T-helper 2 cell treated with Interferon-gamma antibody and Interleukin-4, amounts not matched to agents 5 μg/mL and 100 μg/mL, for 36 hours (primary cell): ENCODE measurements around the gene INPP5E.

Source experiments
- DNase-seq: peaks from one replicate; pipeline ENCODE4 v3.0.0; 2021; ENCODE audit warnings: low spot score
- H3K27ac Mint-ChIP-seq: one replicate; pipeline ENCODE4 v1.8.0; 2021; ENCODE audit warnings: mild to moderate bottlenecking, mixed read lengths
- H3K27me3 Mint-ChIP-seq: one replicate; pipeline ENCODE4 v1.8.0; 2021; ENCODE audit warnings: low read depth, mixed read lengths
- H3K36me3 Mint-ChIP-seq: one replicate; pipeline ENCODE4 v1.8.0; 2021; ENCODE audit warnings: low read depth, mixed read lengths
- H3K4me1 Mint-ChIP-seq: one replicate; pipeline ENCODE4 v1.8.0; 2021; ENCODE audit warnings: low read depth, mixed read lengths
- H3K4me3 Mint-ChIP-seq: one replicate; pipeline ENCODE4 v1.8.0; 2022; ENCODE audit warnings: mild to moderate bottlenecking, moderate library complexity, mixed read lengths
- H3K9me3 Mint-ChIP-seq: one replicate; pipeline ENCODE4 v1.8.0; 2021; ENCODE audit warnings: mixed read lengths

Gene INPP5E

DNA sequence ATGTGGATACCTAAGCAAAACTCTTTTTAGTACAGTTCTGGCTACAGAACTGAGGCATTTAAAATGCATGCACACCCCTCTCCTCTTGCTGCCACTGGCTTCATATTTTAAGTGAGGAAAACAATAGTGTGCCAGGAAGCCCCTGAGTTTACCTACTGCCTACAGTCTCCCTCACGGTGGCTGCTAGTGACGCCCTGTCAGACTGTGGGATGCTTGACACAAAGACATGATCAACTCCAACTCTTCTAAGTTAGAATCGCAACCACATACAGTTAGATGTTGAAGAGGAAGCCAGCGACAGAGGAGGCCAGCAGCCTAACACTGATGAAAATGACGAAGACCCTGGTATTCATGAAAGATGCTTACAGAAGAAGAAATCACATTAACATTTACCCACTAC lies 41.9 kb upstream of the INPP5E start:
- H3K9me3 Mint-ChIP-seq: no peaks in the 10 kb centered on the region
- H3K36me3 Mint-ChIP-seq: peaks cover 27% of the 10 kb centered on the region
- H3K4me3 Mint-ChIP-seq: peak overlapping the region; percentile 91
- H3K27ac Mint-ChIP-seq: peak overlapping the region; percentile 94
- peaks cover 20% of the 10 kb centered on the region for H3K4me1 Mint-ChIP-seq
- DNase-seq: no peak
- no peaks in the 10 kb centered on the region for H3K27me3 Mint-ChIP-seq

- Mint-ChIP-seq H3K36me3 (peaks cover 35% of the 10 kb centered on the region), H3K4me1 (peaks cover 12% of the 10 kb centered on the region), H3K4me3 (no peak overlapping the region), H3K27ac (no peak overlapping the region), H3K9me3 (no peaks in the 10 kb centered on the region), H3K27me3 (no peaks in the 10 kb centered on the region)
- no peak for DNase-seq
Measured at GRCh38 chr9:136476369-136477150, 36.9 kb upstream of the INPP5E start.

GRCh38 chr9:136474974-136475865 lies 35.6 kb upstream of the INPP5E start:
- DNase-seq: no peak
- Mint-ChIP-seq H3K4me3 (no peak overlapping the region), H3K27ac (no peak overlapping the region), H3K9me3 (no peaks in the 10 kb centered on the region), H3K27me3 (no peaks in the 10 kb centered on the region), H3K36me3 (peaks cover 37% of the 10 kb centered on the region), H3K4me1 (peaks cover 6% of the 10 kb centered on the region)

GRCh38 chr9:136474021-136474640 lies 34.5 kb upstream of the INPP5E start:
- Mint-ChIP-seq H3K27ac (no peak overlapping the region), H3K36me3 (peaks cover 36% of the 10 kb centered on the region), H3K4me3 (no peak overlapping the region), H3K9me3 (no peaks in the 10 kb centered on the region), H3K27me3 (no peaks in the 10 kb centered on the region), H3K4me1 (peaks cover 3% of the 10 kb centered on the region)
- DNase-seq: no peak

GRCh38 chr9:136473354-136473721 lies 33.7 kb upstream of the INPP5E start:
- no peaks in the 10 kb centered on the region for H3K4me1 Mint-ChIP-seq
- peaks cover 35% of the 10 kb centered on the region for H3K36me3 Mint-ChIP-seq
- H3K4me3 Mint-ChIP-seq: no peak overlapping the region
- H3K27ac Mint-ChIP-seq: no peak overlapping the region
- no peak for DNase-seq
- H3K27me3 Mint-ChIP-seq: no peaks in the 10 kb centered on the region
- H3K9me3 Mint-ChIP-seq: no peaks in the 10 kb centered on the region

- Mint-ChIP-seq H3K4me3 (no peak overlapping the region), H3K27me3 (no peaks in the 10 kb centered on the region)
Measured at GRCh38 chr9:136472640-136473353, 33.2 kb upstream of the INPP5E start.

GRCh38 chr9:136471802-136472487 lies 32.3 kb upstream of the INPP5E start:
- no peak for DNase-seq
- no peaks in the 10 kb centered on the region for H3K4me1 Mint-ChIP-seq
- no peak overlapping the region for H3K4me3 Mint-ChIP-seq
- H3K27ac Mint-ChIP-seq: no peak overlapping the region
- H3K9me3 Mint-ChIP-seq: no peaks in the 10 kb centered on the region
- H3K36me3 Mint-ChIP-seq: peaks cover 29% of the 10 kb centered on the region
- no peaks in the 10 kb centered on the region for H3K27me3 Mint-ChIP-seq

More at GRCh38 chr9:136472640-136473353, 33.2 kb upstream of the INPP5E start:
- DNase-seq: no peak
- Mint-ChIP-seq H3K27ac (no peak overlapping the region), H3K4me1 (no peaks in the 10 kb centered on the region), H3K36me3 (peaks cover 35% of the 10 kb centered on the region), H3K9me3 (no peaks in the 10 kb centered on the region)

GRCh38 chr9:136470792-136471469 lies 31.3 kb upstream of the INPP5E start:
- no peak for DNase-seq
- no peak overlapping the region for H3K4me3 Mint-ChIP-seq
- H3K36me3 Mint-ChIP-seq: peaks cover 33% of the 10 kb centered on the region
- H3K27ac Mint-ChIP-seq: no peak overlapping the region
- no peaks in the 10 kb centered on the region for H3K4me1 Mint-ChIP-seq
- no peaks in the 10 kb centered on the region for H3K9me3 Mint-ChIP-seq
- no peaks in the 10 kb centered on the region for H3K27me3 Mint-ChIP-seq

GRCh38 chr9:136470356-136470755 lies 30.7 kb upstream of the INPP5E start:
- Mint-ChIP-seq H3K27ac (no peak overlapping the region), H3K27me3 (no peaks in the 10 kb centered on the region), H3K9me3 (no peaks in the 10 kb centered on the region), H3K36me3 (peaks cover 34% of the 10 kb centered on the region), H3K4me3 (no peak overlapping the region), H3K4me1 (no peaks in the 10 kb centered on the region)
- no peak for DNase-seq

DNA sequence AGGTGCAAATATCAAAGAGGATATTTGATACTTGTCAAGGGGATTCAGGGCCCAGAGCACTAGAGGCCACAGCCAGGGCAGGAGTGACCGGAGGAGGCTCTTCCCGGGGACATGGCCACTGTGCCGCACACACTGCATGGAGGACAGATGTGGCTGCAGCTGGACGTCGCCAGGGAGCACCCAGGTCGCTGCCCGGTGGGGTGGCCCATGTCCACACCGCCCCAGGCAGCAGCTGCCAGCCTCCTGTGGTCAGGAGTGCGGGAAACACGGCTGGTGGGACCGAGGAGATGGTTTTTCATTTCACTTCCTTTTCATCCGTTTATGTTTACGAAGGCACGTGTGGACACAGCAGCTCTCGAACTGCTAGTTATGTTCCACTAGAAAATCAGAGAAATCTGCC lies 28.1 kb upstream of the INPP5E start:
- no peak for DNase-seq
- no peak overlapping the region for H3K27ac Mint-ChIP-seq
- peaks cover 45% of the 10 kb centered on the region for H3K36me3 Mint-ChIP-seq
- no peak overlapping the region for H3K4me3 Mint-ChIP-seq
- no peaks in the 10 kb centered on the region for H3K27me3 Mint-ChIP-seq
- no peaks in the 10 kb centered on the region for H3K9me3 Mint-ChIP-seq
- no peaks in the 10 kb centered on the region for H3K4me1 Mint-ChIP-seq

DNA sequence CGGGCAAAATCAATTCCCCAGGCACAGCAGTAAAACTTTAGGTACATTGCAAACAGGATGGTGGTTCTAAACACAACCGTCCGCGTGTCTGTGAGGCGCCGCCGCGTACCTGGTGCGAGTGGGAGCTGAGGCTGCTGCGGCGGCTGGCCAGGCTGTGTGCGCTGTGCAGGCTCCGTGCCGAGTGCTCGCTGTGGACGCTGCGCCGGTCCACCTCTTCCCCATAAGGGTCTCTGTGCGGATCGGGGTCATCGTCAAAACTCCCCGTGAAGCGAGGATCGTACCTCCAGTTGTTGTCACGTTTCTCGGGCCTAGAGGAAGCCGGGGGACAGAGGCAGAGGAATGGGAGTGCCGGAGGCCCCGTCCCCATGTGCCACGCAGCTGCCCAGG lies 26.5 kb upstream of the INPP5E start:
- no peak for DNase-seq
- no peaks in the 10 kb centered on the region for H3K9me3 Mint-ChIP-seq
- no peaks in the 10 kb centered on the region for H3K27me3 Mint-ChIP-seq
- no peaks in the 10 kb centered on the region for H3K4me1 Mint-ChIP-seq
- H3K36me3 Mint-ChIP-seq: peaks cover 51% of the 10 kb centered on the region
- no peak overlapping the region for H3K27ac Mint-ChIP-seq
- H3K4me3 Mint-ChIP-seq: no peak overlapping the region

DNA sequence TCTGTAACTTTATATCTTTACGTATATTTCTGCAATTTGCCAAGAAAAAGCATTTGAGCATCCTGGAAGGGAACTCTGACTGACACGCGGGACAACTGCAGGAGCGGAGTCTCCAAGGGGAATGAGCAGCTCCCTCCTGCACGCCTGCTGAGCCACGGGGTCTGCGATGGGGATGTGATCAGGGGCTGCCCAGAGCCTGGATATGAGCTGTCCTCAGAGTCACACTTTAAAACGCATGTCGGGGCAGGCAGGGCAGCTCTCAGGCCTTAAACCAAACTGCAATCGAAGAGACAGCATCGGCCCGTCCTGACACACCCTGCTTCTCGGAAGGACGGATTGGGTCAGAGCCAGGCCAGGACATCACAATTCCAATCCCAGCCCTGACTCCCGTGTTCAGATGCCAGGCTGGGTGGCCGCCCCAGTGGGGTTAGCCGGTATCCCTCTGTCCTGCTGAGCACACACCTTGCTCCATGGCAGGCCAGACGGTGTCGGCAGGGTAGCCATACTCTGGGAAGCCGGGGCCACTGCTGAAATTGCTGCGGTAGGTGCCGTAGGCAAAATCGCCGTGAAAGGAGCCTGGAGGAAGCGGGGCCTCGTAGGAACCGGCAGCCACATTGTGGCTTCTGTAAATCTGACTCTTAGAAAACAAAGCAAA lies 26.0 kb upstream of the INPP5E start:
- no peak overlapping the region for H3K4me3 Mint-ChIP-seq
- H3K4me1 Mint-ChIP-seq: no peaks in the 10 kb centered on the region
- H3K9me3 Mint-ChIP-seq: no peaks in the 10 kb centered on the region
- H3K27ac Mint-ChIP-seq: no peak overlapping the region
- no peaks in the 10 kb centered on the region for H3K27me3 Mint-ChIP-seq
- no peak for DNase-seq
- peaks cover 53% of the 10 kb centered on the region for H3K36me3 Mint-ChIP-seq
